GM12891 (cell line): ENCODE measurements around the gene TMEM273.

Experiments
- PAX5 ChIP-seq: IDR thresholded peaks from 2 replicates; pipeline ENCODE4 v1.6.1; 2011; ENCODE audit warnings: low read length, moderate library complexity, mild to moderate bottlenecking; ENCODE audit not compliant: insufficient read depth, severe bottlenecking
- POLR2A ChIP-seq: IDR thresholded peaks from 2 replicates; pipeline ENCODE4 v1.6.1; 2011; ENCODE audit warnings: low read depth, low read length, control low read depth
- POLR2AphosphoS5 ChIP-seq: IDR thresholded peaks from 2 replicates; pipeline ENCODE4 v1.6.1; 2011; ENCODE audit warnings: low read depth, low read length, control low read depth
- SPI1 ChIP-seq: IDR thresholded peaks from 2 replicates; pipeline ENCODE4 v1.6.1; 2011; ENCODE audit warnings: low read depth, low read length, control low read depth
- TAF1 ChIP-seq: IDR thresholded peaks from 2 replicates; pipeline ENCODE4 v1.6.1; 2011; ENCODE audit warnings: low read depth, low read length, control low read depth

GRCh38 chr10:49187950-49188761 lies at the start of gene TMEM273:
- TF ChIP-seq POLR2A (peak; percentile 63; the same call in 1 of the 2 replicates), TAF1 (peak; percentile 58; the same call in 1 of the 2 replicates), POLR2AphosphoS5 (peak; percentile 66; the same call in 1 of the 2 replicates), SPI1 (peak; percentile 76), PAX5 (no peak)
